SK-N-MC (cell line): ENCODE data around the gene CCDC3.

Experiments used
- EZH2 ChIP-seq: fragments of 200-600 bp; sonication (generic); IDR thresholded peaks from one replicate; pipeline ENCODE4 v1.6.1; 2017; ENCODE audit warnings: antibody characterized with exemption
- POLR2AphosphoS5 ChIP-seq: IDR thresholded peaks from 2 replicates; pipeline ENCODE4 v1.6.1; 2012; ENCODE audit warnings: mild to moderate bottlenecking, low read depth, low read length, borderline replicate concordance

- TF ChIP-seq POLR2AphosphoS5: no peak
- TF ChIP-seq EZH2: no peak
Measured at GRCh38 chr10:12896251-12896650, 105.3 kb downstream of the CCDC3 start.
